ENCODE results near the gene TTC38.

Gene TTC38

DNA sequence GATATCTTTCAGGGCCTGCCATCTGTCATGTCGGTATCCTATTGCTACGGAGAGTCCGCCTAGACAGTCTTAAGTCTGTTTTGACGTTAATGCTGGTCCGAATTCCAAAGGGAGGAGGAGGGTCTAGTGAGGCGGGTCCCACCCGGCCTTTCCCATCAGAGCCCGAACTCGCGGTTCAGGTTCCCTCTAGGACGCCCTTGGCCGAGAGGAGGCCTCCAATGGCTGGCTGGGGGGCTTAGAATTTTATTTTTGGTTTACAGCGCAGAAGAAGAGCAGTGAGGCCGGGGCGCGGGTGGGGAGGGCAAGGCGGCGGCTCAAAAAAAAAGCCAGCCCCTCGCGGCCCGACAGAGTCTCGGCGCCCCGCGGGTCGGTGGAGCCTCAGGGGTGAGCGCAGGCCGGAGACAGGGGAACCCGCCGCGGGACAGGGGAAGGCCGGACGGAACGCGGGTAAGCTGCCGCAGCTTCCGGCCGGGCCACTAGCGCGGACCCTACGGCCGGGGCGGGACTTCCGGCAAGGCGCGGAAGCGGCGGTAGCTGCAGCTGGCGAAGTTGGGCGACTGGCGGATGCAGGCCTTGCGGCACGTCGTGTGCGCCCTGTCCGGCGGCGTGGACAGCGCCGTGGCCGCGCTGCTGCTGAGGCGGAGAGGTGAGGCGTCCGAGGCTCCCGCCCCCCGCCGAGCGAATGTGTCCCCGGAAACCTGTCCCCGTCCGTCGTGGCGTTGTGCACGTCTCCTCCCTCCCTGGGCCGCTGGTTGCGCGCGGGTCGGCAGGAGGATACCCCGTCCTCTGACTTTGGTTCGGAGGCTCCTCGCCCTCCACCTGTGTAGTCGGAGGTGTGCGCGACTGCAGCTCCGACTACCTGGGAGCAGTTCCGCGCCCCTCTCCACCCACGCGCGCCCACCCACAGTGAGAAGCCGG, 67.7 kb downstream of the TTC38 start, which contains the start of gene TRMU:
TSS of gene TRMU (plus strand) at position 514 of the 918 bp plus-strand sequence. CDS start at position 565, 51 bp downstream.
- DNase-seq: no peak

- DNase-seq: no peak
Observed at GRCh38 chr22:46336119-46337078, 68.6 kb downstream of the TTC38 start.

- DNase-seq: no peak
Observed at GRCh38 chr22:46337870-46338269, 70.1 kb downstream of the TTC38 start.

GRCh38 chr22:46338636-46339035, 70.8 kb downstream of the TTC38 start:
- DNase-seq: no peak

DNA sequence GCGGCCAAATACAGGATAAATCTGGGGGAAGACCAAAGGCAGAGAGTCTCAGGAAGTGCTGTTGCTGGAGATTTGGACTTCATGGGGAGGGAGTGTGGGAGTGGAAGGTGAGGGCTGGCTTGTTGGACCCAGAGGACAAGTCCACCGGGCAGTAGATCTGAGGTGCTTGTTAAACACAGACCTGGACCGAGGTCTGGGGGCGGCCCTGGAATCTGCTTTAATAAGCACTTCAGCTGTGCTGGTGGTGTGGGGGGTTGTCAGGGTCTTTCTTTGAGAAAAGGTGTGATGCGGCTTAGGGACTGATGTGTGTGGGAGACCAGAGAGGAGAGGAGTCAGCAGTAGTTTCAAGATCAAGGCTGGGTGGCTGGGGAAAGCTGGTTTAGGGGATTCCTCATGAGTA, 72.1 kb downstream of the TTC38 start:
- DNase-seq: no peak

DNA sequence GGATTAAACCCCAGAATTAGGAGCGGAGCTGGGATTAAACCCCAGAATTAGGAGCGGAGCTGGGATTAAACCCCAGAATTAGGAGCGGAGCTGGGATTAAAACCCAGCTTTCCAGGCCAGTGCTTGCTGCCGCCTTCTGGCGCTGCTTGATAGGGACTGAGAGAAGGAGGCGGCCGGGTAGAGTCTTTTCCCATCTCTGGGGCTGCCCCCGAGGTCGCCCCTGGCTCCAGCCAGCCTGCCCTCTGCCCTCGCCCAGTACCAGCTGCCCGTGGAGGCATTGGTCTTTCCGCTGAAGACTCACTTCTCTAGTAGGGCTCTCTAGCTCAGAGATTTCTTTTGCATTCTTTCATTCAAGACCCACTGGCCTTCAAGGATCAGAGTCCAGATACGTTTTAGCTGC, 72.9 kb downstream of the TTC38 start:
- no peak for DNase-seq
